Rectal smooth muscle tissue (tissue), 1 donor: ENCODE measurements around the gene TWIST2.

Experiments
- H3K27ac ChIP-seq: one replicate; pipeline ENCODE4 v1.7.0; 2013; ENCODE audit warnings: low read depth, low read length, inconsistent platforms
- H3K27me3 ChIP-seq: one replicate; pipeline ENCODE4 v1.7.0; 2013; ENCODE audit warnings: low read length; ENCODE audit not compliant: control insufficient read depth, insufficient read depth
- H3K36me3 ChIP-seq: one replicate; pipeline ENCODE4 v1.7.0; 2013; ENCODE audit warnings: low read length; ENCODE audit not compliant: control insufficient read depth, insufficient read depth
- H3K4me1 ChIP-seq: one replicate; pipeline ENCODE4 v1.7.0; 2013; ENCODE audit warnings: low read length; ENCODE audit not compliant: control insufficient read depth, insufficient read depth
- H3K4me3 ChIP-seq: one replicate; pipeline ENCODE4 v1.7.0; 2013; ENCODE audit warnings: low read length
- H3K9ac ChIP-seq: one replicate; pipeline ENCODE4 v1.7.0; 2013; ENCODE audit warnings: low read length

TWIST2 gene

GRCh38 chr2:238949710-238950345, 101.9 kb downstream of the TWIST2 start:
- Histone ChIP-seq H3K9ac (no peak overlapping the region), H3K27me3 (no peaks in the 10 kb centered on the region), H3K27ac (no peak overlapping the region), H3K4me1 (no peaks in the 10 kb centered on the region), H3K4me3 (no peak overlapping the region), H3K36me3 (no peaks in the 10 kb centered on the region)

GRCh38 chr2:238950551-238950950, 102.7 kb downstream of the TWIST2 start:
- Histone ChIP-seq H3K27me3 (no peaks in the 10 kb centered on the region), H3K9ac (no peak overlapping the region), H3K27ac (no peak overlapping the region), H3K4me3 (no peak overlapping the region), H3K36me3 (no peaks in the 10 kb centered on the region), H3K4me1 (peaks cover 2% of the 10 kb centered on the region)

DNA sequence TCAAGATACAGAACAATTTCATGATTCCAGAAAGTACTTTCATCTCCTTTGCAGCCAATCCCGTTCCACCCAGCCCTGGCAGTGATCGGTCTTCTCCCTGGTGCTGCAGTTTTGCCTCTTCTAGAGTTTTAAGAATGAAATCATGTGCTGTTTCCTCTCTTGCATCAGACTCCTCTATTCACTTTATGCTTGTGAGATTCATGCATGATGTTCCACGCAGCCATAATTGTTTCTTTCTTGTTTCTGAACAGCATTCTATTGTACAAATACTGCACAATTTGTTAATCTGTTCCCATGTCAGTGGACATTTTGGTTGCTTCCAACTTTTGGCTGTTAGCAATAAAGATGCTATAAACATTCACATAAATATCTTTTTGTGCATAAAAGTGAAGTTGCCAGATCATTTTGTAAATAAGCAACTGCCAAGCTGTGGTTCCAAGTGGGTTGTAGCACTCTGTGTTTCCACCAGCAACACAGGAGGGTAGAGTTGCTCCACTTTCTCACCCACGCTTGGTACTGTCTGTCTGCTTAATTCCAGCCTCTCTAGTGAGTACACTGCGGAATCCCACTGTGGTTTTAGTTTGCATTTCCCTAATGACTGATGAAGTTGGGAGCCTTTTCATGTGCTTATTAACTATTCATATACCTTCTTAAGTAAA, 104.5 kb downstream of the TWIST2 start:
- Histone ChIP-seq H3K27me3 (no peaks in the 10 kb centered on the region), H3K9ac (no peak overlapping the region), H3K27ac (no peak overlapping the region), H3K4me3 (no peak overlapping the region), H3K36me3 (no peaks in the 10 kb centered on the region), H3K4me1 (peaks cover 2% of the 10 kb centered on the region)

- Histone ChIP-seq H3K36me3 (no peaks in the 10 kb centered on the region), H3K4me3 (no peak overlapping the region), H3K27me3 (no peaks in the 10 kb centered on the region), H3K4me1 (peaks cover 2% of the 10 kb centered on the region), H3K27ac (no peak overlapping the region), H3K9ac (no peak overlapping the region)
Measured at GRCh38 chr2:238954841-238955591, 107.1 kb downstream of the TWIST2 start.

GRCh38 chr2:238955648-238956531, 108.0 kb downstream of the TWIST2 start:
- Histone ChIP-seq H3K4me3 (no peak overlapping the region), H3K4me1 (peaks cover 2% of the 10 kb centered on the region)

GRCh38 chr2:238956676-238957075, 108.8 kb downstream of the TWIST2 start:
- Histone ChIP-seq H3K36me3 (no peaks in the 10 kb centered on the region), H3K9ac (no peak overlapping the region), H3K27me3 (no peaks in the 10 kb centered on the region), H3K4me3 (no peak overlapping the region), H3K27ac (no peak overlapping the region), H3K4me1 (peaks cover 2% of the 10 kb centered on the region)

More at GRCh38 chr2:238955648-238956531, 108.0 kb downstream of the TWIST2 start:
- Histone ChIP-seq H3K27ac (no peak overlapping the region), H3K36me3 (no peaks in the 10 kb centered on the region), H3K9ac (no peak overlapping the region), H3K27me3 (no peaks in the 10 kb centered on the region)
